ENCODE measurements around the gene BCL2L14. TPM values are rescaled to one million over a fixed set of nuclear protein-coding genes. Genes with fewer than 3 reads are reported as not detected.

Gene BCL2L14
- total RNA-seq, 2 experiments from 2014 or later = 11.5 to 12.7 TPM

GRCh38 chr12:12033824-12034223 lies 36.9 kb upstream of the BCL2L14 start:
- intact Hi-C loops (cut with micrococcal nuclease) = loop anchor here (1.0 to 5.0 kb wide), 13 partner anchors 24 to 487 kb away; partner anchors contain the start of gene BCL2L14
- Mint-ChIP-seq H3K9me3 (no peaks in the 10 kb centered on the region), H3K27ac (peak overlapping the region; percentile 88), H3K27me3 (peaks cover 1% of the 10 kb centered on the region), H3K36me3 (no peaks in the 10 kb centered on the region), H3K4me3 (peak overlapping the region; percentile 72), H3K4me1 (ENCODE audit: low read depth) (peaks cover 62% of the 10 kb centered on the region)
- ChIA-PET POLR2A (interaction anchor here (0.7 to 3.6 kb wide), 9 partner anchors 24 to 452 kb away, joined by 3 to 67 read pairs (median 4); partner anchors contain the start of gene ETV6), CTCF (interaction anchor here (0.6 to 4.1 kb wide), 60 partner anchors 9 to 488 kb away, joined by 3 to 157 read pairs (median 6); partner anchors contain the start of gene ETV6)
- no peak for DNase-seq

- Mint-ChIP-seq H3K4me3 (no peak overlapping the region), H3K36me3 (no peaks in the 10 kb centered on the region), H3K27me3 (peaks cover 1% of the 10 kb centered on the region), H3K27ac (peak overlapping the region; percentile 88), H3K4me1 (ENCODE audit: low read depth) (peaks cover 57% of the 10 kb centered on the region), H3K9me3 (no peaks in the 10 kb centered on the region)
- POLR2A ChIA-PET = interaction anchor here (1.2 to 3.6 kb wide), 2 partner anchors 25 to 382 kb away, joined by 3 to 67 read pairs; no protein-coding TSS in a partner anchor
- CTCF ChIA-PET = interaction anchor here (0.6 to 4.1 kb wide), 19 partner anchors 17 to 470 kb away, joined by 3 to 157 read pairs (median 8); partner anchors contain the start of gene ETV6
- DNase-seq = no peak
- intact Hi-C loops (cut with micrococcal nuclease) = loop anchor here (5.0 kb wide), 1 partner anchor 302 kb away; no protein-coding TSS in a partner anchor
Measured at GRCh38 chr12:12034344-12034743, 36.4 kb upstream of the BCL2L14 start.

- DNase-seq = no peak
- ChIA-PET POLR2A (no interaction called here), CTCF (interaction anchor here (1.1 to 4.1 kb wide), 3 partner anchors 37 to 455 kb away, joined by 3 to 28 read pairs (median 20); no protein-coding TSS in a partner anchor)
- no peaks in the 10 kb centered on the region for H3K36me3 Mint-ChIP-seq
- peaks cover 1% of the 10 kb centered on the region for H3K27me3 Mint-ChIP-seq
- intact Hi-C loops (cut with micrococcal nuclease) = no loop called here
- H3K4me1 Mint-ChIP-seq (ENCODE audit: low read depth) = peaks cover 48% of the 10 kb centered on the region
- no peaks in the 10 kb centered on the region for H3K9me3 Mint-ChIP-seq
- no peak overlapping the region for H3K4me3 Mint-ChIP-seq
- H3K27ac Mint-ChIP-seq = no peak overlapping the region
Measured at GRCh38 chr12:12035229-12035628, 35.5 kb upstream of the BCL2L14 start.

GRCh38 chr12:12036901-12037300 lies 33.8 kb upstream of the BCL2L14 start:
- ChIA-PET POLR2A (interaction anchor here (0.6 to 0.9 kb wide), 2 partner anchors 25 to 36 kb away, joined by 3 read pairs; no protein-coding TSS in a partner anchor), CTCF (interaction anchor here (0.6 to 4.1 kb wide), 10 partner anchors 8 to 491 kb away, joined by 3 to 28 read pairs (median 4); no protein-coding TSS in a partner anchor)
- H3K27ac Mint-ChIP-seq = no peak overlapping the region
- no peaks in the 10 kb centered on the region for H3K9me3 Mint-ChIP-seq
- intact Hi-C loops (cut with micrococcal nuclease) = loop anchor here (2.0 kb wide), 2 partner anchors 290 to 298 kb away; no protein-coding TSS in a partner anchor
- H3K36me3 Mint-ChIP-seq = no peaks in the 10 kb centered on the region
- peaks cover 1% of the 10 kb centered on the region for H3K27me3 Mint-ChIP-seq
- H3K4me3 Mint-ChIP-seq = no peak overlapping the region
- peaks cover 42% of the 10 kb centered on the region for H3K4me1 Mint-ChIP-seq (ENCODE audit: low read depth)
- no peak for DNase-seq

GRCh38 chr12:12039897-12040296 lies 30.8 kb upstream of the BCL2L14 start:
- Mint-ChIP-seq H3K4me3 (no peak overlapping the region), H3K36me3 (no peaks in the 10 kb centered on the region), H3K27me3 (peaks cover 1% of the 10 kb centered on the region), H3K9me3 (no peaks in the 10 kb centered on the region), H3K4me1 (ENCODE audit: low read depth) (peaks cover 17% of the 10 kb centered on the region), H3K27ac (no peak overlapping the region)
- no peak for DNase-seq
- intact Hi-C loops (cut with micrococcal nuclease) = no loop called here
- CTCF ChIA-PET = interaction anchor here (1.0 kb wide), 1 partner anchor 58 kb away, joined by 3 read pairs; no protein-coding TSS in a partner anchor
- POLR2A ChIA-PET = no interaction called here

GRCh38 chr12:12046401-12046800 lies 24.3 kb upstream of the BCL2L14 start:
- CTCF ChIA-PET = interaction anchor here (1.0 kb wide), 1 partner anchor 288 kb away, joined by 5 read pairs; no protein-coding TSS in a partner anchor
- H3K4me1 Mint-ChIP-seq (ENCODE audit: low read depth) = no peaks in the 10 kb centered on the region

GRCh38 chr12:12047682-12048081 lies 23.1 kb upstream of the BCL2L14 start:
- Mint-ChIP-seq H3K27ac (no peak overlapping the region), H3K4me3 (no peak overlapping the region), H3K36me3 (no peaks in the 10 kb centered on the region), H3K4me1 (ENCODE audit: low read depth) (no peaks in the 10 kb centered on the region), H3K27me3 (no peaks in the 10 kb centered on the region), H3K9me3 (no peaks in the 10 kb centered on the region)
- no peak for DNase-seq
- POLR2A ChIA-PET = no interaction called here
- CTCF ChIA-PET = no interaction called here
- intact Hi-C loops (cut with micrococcal nuclease) = no loop called here

More at GRCh38 chr12:12046401-12046800, 24.3 kb upstream of the BCL2L14 start:
- no peaks in the 10 kb centered on the region for H3K27me3 Mint-ChIP-seq
- intact Hi-C loops (cut with micrococcal nuclease) = no loop called here
- POLR2A ChIA-PET = no interaction called here
- H3K4me3 Mint-ChIP-seq = no peak overlapping the region
- no peak overlapping the region for H3K27ac Mint-ChIP-seq
- H3K36me3 Mint-ChIP-seq = no peaks in the 10 kb centered on the region
- no peak for DNase-seq
- no peaks in the 10 kb centered on the region for H3K9me3 Mint-ChIP-seq

- no peaks in the 10 kb centered on the region for H3K36me3 Mint-ChIP-seq
- H3K27me3 Mint-ChIP-seq = no peaks in the 10 kb centered on the region
- DNase-seq = no peak
- intact Hi-C loops (cut with micrococcal nuclease) = no loop called here
- H3K9me3 Mint-ChIP-seq = no peaks in the 10 kb centered on the region
- H3K4me3 Mint-ChIP-seq = no peak overlapping the region
- POLR2A ChIA-PET = no interaction called here
- H3K4me1 Mint-ChIP-seq (ENCODE audit: low read depth) = no peaks in the 10 kb centered on the region
- no peak overlapping the region for H3K27ac Mint-ChIP-seq
- CTCF ChIA-PET = no interaction called here
Measured at GRCh38 chr12:12048266-12048665, 22.5 kb upstream of the BCL2L14 start.

- Mint-ChIP-seq H3K27me3 (no peaks in the 10 kb centered on the region), H3K4me1 (ENCODE audit: low read depth) (no peaks in the 10 kb centered on the region), H3K36me3 (no peaks in the 10 kb centered on the region), H3K9me3 (no peaks in the 10 kb centered on the region), H3K4me3 (no peak overlapping the region), H3K27ac (no peak overlapping the region)
- no peak for DNase-seq
- intact Hi-C loops (cut with micrococcal nuclease) = no loop called here
- CTCF ChIA-PET = no interaction called here
- POLR2A ChIA-PET = no interaction called here
Measured at GRCh38 chr12:12048714-12049113, 22.0 kb upstream of the BCL2L14 start.

- ChIA-PET CTCF (interaction anchor here (1.8 kb wide), 1 partner anchor 18 kb away, joined by 4 read pairs; no protein-coding TSS in a partner anchor), POLR2A (no interaction called here)
- no peak for DNase-seq
- H3K4me1 Mint-ChIP-seq (ENCODE audit: low read depth) = no peaks in the 10 kb centered on the region
- H3K27ac Mint-ChIP-seq = no peak overlapping the region
- no peaks in the 10 kb centered on the region for H3K36me3 Mint-ChIP-seq
- intact Hi-C loops (cut with micrococcal nuclease) = no loop called here
- no peaks in the 10 kb centered on the region for H3K27me3 Mint-ChIP-seq
- H3K4me3 Mint-ChIP-seq = no peak overlapping the region
- no peaks in the 10 kb centered on the region for H3K9me3 Mint-ChIP-seq
Measured at GRCh38 chr12:12051668-12052067, 19.1 kb upstream of the BCL2L14 start.

- Mint-ChIP-seq H3K27me3 (peaks cover 2% of the 10 kb centered on the region), H3K27ac (no peak overlapping the region), H3K9me3 (no peaks in the 10 kb centered on the region), H3K36me3 (no peaks in the 10 kb centered on the region), H3K4me3 (no peak overlapping the region), H3K4me1 (ENCODE audit: low read depth) (no peaks in the 10 kb centered on the region)
- ChIA-PET POLR2A (no interaction called here), CTCF (no interaction called here)
- intact Hi-C loops (cut with micrococcal nuclease) = no loop called here
- DNase-seq = no peak
Measured at GRCh38 chr12:12054993-12055392, 15.7 kb upstream of the BCL2L14 start.

- peaks cover 2% of the 10 kb centered on the region for H3K27me3 Mint-ChIP-seq
- no peaks in the 10 kb centered on the region for H3K36me3 Mint-ChIP-seq
- ChIA-PET POLR2A (no interaction called here), CTCF (interaction anchor here (0.7 kb wide), 1 partner anchor 162 kb away, joined by 4 read pairs; no protein-coding TSS in a partner anchor)
- H3K4me1 Mint-ChIP-seq (ENCODE audit: low read depth) = no peaks in the 10 kb centered on the region
- H3K4me3 Mint-ChIP-seq = no peak overlapping the region
- intact Hi-C loops (cut with micrococcal nuclease) = no loop called here
- DNase-seq = no peak
- no peaks in the 10 kb centered on the region for H3K9me3 Mint-ChIP-seq
- H3K27ac Mint-ChIP-seq = no peak overlapping the region
Measured at GRCh38 chr12:12056951-12057350, 13.8 kb upstream of the BCL2L14 start.

GRCh38 chr12:12064596-12064995 lies 6.1 kb upstream of the BCL2L14 start:
- Mint-ChIP-seq H3K4me1 (ENCODE audit: low read depth) (peaks cover 3% of the 10 kb centered on the region), H3K27ac (no peak overlapping the region), H3K9me3 (no peaks in the 10 kb centered on the region), H3K4me3 (no peak overlapping the region), H3K36me3 (no peaks in the 10 kb centered on the region), H3K27me3 (peaks cover 2% of the 10 kb centered on the region)
- POLR2A ChIA-PET = no interaction called here
- CTCF ChIA-PET = no interaction called here
- DNase-seq = no peak
- intact Hi-C loops (cut with micrococcal nuclease) = no loop called here

Data from activated CD4-positive, alpha-beta memory T cell treated with anti-CD3 and anti-CD28 coated beads for 36 hours (primary cell).